HG03575 (cell line): ENCODE measurements around the gene WNT3A.

Experiments used
- ATAC-seq: cut with Tn5 transposase; IDR thresholded peaks from one replicate; pipeline ENCODE4 v1.9.1; 2021; ENCODE audit not compliant: unreplicated experiment, insufficient number of reproducible peaks, low FRiP score; ENCODE audit errors: extremely low read depth

Gene WNT3A

DNA sequence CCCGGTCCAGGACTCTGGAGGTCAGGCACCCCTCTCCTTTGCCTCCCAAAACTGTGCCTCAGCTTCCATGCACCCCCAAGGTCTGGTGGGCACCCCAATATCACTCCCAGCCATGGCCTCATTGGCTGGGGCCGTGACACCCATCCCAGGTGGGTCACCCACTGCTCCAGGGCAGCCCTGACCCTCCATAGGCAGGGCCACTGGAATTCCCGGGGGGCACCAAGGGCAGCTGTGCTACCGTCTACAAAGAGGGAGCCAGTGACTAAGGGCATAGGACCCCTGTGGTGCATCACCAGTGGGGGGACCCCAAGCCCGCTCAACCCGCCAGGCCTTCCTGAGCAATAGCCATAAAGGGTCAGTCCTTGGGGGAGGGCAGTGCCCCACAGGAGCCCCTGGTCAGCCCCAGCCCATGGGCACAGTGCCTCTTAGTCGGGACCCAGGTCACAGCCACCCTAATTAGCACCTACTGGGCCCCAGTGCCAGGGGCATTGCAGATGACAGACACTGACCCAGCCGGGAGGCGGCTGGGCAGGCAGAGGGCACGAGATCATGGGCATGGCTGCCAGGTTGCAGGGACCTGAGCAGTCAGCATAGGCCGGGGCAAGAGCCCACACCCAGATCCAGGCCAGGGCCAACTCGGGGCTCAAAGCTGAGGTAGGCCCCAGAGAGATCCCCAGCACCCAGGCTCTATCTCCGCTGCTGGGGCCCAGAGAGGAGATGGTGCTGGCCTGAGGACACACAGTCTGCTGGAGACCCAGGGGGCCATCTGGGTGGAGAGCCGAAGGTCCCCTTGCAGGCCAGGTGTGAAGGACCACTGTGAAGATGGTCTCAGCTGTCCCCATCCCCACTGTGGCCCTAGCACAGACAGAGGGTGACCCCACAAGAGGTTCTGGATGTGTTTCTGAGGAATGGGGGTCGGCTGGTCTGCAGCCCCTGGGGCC, 56.7 kb downstream of the WNT3A start:
- no peak for ATAC-seq

DNA sequence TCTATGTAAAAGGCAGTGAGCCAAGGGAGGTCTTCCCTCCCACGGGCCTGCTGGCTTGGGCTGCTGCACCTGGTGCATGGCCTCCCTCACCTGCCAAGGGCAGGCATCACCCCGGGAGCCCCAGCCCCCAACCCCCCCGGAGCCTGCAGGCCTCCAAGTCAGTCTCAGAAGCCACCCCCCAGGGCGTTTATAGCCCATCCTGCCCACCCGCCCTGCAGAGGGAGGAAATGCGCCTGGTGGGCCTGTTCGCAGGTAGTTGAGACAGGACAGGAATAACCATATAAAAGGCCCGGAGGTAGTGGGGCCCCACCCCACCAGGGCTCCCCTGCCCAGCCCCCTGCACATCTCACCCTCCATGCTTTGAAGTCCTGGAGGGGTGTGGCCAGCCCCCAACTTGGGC, 57.5 kb downstream of the WNT3A start:
- no peak for ATAC-seq

DNA sequence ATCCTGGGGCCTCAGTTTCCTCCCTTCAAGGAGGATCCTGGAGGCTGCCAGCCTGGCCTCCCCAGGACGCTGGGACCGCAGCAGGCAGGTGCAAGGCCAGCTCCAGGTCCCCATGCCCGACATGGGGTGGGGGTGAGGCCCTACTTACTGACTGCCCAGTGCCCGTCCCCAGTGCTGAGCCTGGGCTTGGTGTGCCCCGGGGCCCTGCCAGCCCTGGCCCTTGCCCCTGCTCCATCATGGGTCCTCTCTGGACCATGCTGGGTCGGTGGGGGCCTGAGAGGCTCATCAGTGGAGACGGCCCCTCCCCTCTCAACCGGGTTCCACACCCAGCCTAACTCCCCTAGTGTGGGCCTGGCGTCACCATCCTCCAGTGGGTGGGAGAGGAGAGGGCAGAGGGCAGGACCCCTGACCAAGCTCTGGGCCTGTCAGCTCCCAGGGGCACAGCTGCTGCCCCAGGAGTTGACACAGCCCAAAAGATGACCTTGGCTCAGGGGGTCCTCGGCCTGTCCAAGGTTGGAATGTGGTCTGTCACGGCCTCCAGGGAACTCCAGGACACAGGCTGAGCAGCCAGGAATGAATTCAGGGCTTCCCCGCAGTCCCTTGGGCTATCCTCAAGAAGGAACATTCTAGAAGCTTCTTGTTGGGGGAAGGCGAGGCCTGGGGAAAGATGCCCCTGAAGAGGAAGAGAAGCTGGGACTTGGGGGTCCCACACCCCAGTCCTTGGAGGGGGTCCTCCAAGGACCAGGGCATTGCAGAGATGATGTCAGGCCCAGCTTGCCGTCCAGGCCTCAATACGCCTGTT, 58.1 kb downstream of the WNT3A start:
- no peak for ATAC-seq

DNA sequence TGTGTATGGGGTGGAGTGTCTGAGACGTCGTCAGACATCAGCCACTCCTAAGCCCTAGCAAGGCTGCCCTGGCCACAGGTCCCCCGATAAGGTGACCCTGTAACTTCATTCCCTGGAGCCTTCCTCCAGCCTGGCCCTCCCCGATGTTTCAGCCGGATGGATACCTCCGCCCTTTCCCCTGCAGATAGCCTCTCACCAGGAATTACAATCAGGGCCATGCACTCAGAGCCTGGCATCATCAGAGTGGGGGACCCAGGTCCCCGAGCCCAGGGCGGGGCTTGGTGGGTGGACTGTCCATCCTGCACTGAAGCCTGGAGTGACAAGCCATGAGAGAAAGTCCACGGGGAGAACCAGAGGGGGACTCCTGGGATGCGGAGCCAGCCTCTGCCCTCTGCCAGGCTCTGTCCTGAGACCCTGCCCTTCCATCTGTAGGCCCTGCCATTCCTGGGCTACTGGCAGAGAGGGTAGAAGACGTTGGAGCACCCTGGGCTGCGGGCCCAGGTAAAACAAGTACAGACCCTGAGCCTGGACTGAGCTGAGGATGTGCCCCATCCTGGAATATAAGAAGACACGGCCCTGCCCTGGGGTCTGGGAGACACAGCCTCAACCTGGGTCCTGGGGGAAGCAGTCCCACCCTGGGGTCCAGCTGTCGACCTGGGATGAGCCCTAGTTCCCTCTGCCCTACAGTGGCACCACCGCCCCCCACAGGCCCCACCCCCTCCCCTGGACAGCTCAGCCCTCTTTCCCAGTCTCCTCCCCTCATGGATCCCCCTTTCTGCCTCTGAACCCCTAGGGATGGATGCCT, 58.9 kb downstream of the WNT3A start:
- no peak for ATAC-seq

DNA sequence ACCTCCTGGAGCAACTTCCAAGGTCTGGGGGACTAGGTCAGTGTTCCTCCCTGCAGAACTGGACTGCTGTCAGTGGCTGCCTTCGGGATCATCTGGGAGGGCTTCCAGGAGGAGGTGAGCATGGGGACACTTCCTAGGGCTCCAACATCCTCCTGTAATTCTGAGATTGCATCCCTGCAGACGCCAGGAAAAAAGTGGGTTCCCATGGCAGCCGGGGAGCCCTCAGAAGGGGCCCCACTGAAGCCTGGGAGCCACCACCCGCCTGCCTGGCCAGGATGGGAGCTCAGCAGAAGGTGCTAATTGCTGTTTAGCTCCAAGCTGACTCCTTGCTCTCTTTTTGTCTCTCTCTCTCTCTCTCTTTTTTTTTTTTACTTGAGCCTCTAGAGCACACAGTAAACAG, 59.6 kb downstream of the WNT3A start:
- no peak for ATAC-seq

DNA sequence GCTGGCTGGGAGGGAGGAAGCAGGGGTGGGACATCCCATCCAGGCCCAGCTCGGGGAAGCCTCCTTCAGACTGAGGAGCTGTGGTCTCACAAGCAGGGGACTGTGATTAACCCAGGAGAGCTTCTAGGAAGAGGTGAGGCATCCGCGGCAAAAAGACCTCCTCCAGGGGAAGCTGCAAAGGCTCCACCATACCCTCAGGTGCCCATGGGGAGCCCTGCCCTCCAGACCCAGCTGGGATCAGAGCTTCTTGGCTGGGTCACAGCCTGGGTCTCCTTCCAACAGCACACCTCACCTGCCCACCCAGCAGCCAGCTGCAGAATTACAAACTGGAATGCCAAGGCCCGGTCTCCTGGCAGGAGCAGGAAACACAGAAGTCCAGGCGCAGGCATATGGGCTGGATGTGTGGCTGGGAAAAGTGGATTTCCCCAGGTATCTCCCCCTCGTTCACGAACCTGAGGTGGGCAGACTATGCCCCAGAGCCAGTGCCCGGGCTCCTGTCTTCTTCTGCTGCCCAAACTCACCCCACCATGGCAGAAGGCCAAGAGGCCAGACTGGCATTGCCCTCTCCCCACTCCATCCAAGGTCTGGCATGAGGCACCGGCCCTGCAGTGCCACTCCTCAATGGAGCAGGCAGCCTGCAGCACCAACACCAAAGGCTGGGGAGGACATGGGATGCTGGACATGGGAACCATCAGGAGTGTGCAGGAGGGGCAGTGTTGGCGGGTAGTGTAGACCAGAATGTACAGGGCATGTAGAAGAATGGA, 60.3 kb downstream of the WNT3A start:
- no peak for ATAC-seq

DNA sequence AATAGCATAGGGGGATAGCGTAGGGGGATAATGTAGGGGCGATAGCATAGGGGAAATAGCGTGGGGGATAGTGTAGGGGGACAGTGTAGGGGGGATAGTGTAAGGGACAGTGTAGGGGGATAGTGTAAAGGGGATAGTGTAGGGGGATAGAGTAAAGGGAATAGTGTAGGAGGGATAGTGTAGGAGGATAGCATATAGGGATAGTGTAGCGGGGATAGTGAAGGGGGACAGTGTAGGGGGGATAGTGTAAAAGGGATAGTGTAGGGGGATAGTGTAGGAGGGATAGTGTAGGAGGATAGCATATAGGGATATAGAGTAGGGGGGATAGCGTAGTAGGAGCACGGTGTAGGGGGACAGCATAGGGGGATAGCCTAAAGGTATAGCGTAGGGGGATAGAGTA, 61.6 kb downstream of the WNT3A start:
- ATAC-seq, result no peak

DNA sequence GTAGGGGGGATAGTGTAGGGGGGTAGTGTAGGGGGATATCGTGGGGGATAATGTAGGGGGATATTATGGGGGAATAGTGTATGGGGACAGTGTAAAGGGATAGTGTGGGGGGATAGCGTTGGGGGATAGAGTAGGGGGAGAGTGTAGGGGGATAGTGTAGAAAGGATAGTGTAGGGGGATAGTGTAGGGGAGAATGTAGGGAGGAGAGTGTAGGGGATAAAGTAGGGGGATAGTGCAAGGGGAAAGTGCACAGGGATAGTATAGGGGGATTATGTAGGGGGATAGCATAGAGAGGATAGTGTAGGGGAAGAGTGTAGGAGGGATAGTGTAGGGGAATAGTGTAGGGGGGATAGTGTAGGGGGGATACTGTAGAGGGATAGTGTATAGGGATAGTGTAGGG, 63.4 kb downstream of the WNT3A start:
- no peak for ATAC-seq

DNA sequence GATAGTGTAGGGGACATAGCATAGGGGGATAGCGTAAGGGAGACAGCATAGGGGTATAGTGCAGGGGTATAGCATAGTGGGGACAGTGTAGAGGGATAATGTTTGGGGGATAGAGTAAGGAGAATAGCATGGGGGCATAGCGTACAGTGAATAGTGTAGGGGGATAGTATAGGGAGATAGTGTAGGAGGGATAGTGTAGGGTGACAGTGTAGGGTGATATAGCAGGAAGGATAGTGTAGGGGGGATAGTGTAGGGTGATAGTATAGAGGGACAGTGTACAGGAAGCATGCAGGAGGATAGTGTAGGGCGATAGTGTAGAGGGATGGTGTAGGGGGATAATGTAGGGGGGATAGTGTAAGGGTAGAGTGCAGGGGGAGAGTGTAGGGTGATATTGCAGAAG, 64.1 kb downstream of the WNT3A start:
- no peak for ATAC-seq

DNA sequence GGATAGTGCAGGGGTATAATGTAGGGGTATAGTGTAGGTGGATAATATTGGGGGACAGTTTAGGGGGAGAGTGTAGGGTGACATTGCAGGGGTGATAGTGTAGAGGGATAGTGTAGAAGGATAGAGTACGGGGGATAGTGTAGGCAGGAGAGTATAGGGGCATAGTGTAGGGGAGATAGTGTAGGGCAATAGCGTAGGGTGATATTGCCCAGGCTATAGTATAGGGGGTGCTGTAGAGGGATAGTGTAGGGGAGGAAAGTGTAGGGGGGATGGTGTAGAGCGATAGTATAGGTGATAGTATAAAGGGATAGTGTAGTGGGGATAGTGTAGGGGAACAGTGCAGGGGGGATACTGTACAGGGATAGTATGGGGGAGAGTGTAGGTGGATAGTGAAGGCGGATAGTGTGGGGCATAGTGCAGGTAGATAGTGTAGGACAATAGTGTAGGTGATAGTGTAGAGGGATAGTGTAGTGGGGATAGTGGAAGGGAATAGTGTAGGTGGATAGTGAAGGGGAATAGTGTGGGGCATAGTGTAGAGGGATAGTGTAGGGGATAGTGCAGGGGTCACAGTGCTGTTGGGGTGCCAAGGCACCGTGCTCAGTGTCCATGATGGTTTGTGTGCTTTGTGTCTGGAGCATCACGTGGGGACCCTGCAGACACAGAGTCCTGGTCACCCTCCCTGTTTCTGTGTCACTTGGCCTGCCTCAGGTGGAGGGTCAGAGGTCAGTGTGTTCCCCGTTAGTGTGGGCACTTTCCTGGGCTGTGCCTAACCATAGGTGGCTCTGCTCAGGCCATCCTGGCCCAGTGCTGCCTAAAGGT, 65.2 kb downstream of the WNT3A start:
- ATAC-seq, result no peak

DNA sequence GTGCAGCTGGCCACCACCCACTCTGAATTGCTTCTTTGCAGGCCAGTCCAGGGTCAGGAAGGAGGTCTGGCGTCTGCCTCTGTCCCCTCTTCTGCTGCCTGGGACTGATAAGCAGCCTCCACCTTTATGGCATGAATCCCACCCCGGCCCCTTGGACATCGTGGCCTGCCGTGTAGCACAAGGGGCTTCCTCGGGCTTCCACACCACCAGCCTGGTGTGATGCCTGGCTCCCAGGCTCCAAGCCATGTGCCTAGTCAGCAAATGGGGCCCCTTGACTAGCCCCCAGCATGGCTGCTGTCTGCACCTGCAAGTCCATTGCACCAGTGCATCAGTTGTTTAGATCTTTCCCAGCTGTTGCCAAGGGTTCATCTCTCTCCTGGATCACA, 65.9 kb downstream of the WNT3A start:
- ATAC-seq, result no peak

DNA sequence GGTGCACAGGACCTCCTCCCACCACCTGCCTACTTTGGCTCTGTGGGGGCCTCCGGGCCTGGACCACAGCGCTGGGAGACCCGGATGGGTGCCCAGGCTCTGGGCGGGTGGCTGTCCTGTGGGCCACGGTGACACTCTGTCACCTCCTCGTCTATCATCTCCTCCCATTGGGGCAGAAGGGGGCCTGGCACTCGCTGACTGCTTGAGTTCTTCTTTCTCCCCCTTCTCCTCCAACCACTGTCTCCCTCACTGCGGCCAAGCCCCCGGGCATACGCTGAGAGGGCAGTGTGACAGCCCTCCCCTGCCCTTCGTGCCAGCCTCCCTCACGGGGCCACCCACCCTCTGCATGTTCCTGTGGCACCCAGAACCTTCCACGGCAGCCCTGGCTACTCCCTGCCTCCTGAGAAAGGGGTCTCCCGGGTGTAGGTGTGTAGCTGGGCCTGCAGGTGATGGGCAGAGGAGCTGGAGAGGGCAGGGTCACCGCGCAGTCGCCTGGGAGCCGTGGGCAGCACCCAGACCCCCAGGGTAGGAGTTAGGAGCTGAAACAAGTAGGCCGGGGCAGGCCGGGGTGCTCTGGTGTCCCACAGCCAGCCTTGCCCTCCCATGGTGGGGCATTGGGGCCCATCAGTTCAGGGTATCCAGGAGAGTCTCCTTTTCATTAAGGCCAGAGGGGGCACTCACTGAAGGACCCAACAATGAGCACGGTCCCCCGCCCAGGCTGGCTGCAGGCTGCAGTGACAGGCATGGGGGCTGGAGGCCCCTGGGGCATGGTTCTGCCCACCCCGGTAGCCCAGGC, 66.5 kb downstream of the WNT3A start:
- no peak for ATAC-seq

DNA sequence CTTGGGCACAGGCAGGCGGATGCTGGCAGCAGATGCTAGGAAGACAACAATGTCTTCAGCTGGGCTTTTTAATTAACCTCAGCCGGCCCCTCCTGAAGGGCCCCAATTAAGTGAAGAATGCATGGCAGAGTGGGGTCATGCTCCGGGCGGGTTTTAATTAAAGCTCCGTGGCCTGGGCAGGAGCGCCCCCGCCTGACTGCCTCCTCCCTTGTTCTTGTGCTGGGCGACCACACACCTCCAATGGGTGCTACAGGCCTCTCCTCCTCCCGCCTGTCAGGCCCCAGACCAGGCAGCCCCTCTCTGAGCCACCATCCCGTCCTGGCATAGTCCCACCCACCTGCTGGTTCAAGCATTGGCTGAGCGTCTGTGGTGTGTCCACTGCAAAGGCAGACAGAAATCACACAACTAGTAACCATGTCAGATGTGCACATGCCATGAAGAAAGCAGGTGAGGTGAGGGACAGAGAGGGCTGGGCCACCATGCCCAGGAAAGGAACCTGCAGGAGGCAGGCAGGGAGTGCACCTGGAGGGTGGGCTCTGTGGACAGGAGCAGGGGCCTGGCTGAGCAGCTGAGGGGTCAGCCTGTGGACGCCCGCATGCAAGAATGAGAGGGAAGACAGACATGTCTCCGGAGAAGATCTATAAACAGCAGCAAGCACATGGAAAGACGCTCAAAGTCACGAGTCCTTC, 67.2 kb downstream of the WNT3A start:
- no peak for ATAC-seq

DNA sequence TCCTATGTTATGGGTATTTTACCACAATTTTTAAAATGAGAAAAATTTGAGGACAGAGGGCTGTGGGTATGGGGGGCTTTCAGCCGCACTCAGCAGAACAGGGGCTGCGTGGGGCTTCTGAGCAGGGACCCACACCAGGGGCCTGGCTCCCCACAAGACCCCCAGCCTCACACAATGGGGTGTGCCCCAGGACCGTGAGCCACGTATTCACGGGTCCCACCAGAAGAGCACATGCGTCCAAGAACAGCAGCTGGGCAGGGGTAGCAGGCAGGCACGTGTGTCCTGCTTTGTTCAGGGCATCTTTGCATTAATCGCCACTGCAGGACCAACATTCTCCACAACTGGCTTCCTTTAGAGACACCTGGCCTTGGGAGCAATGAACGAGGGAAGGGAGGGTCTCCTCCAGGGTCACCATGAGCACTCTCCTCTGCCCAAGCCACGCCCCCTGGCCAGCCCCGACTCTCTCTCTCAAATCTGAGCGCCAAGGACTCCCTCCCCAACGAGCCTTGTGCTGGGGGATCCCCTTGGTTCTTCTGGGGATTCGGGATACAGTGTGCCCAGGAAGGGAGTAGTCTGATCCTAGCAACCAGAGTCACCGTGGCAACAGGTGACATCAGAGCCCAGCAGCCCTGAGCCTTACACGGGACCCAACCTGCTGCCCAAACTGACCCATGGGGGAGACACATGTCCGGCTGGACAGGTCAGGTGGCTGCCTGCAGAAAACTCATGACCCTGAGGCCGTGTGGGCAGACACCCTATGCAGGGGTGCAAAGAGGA, 68.3 kb downstream of the WNT3A start:
- no peak for ATAC-seq

DNA sequence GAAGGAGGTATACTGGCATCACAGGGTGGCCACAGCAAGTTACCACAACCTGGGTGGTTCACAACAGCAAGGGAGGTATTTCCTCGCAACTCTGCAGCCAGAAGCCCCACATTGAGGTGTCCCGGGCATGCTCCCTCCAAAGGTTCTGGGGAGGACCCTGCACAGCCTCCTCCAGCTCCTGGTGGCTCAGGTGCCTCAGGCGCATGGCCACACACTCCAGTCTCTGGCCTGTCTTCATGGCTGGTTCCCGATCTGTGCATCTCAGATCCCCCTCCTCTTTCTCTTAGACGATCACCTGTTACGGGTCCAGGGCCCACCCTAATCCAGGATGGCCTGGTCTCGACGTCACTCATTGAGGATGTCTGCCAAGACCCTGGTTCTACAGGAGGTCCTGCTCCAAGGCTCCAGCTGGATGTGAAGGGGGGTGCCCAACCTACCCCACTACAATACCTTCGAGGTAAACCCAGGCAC, 69.0 kb downstream of the WNT3A start:
- no peak for ATAC-seq
